MCF 10A (cell line): Measurements from ENCODE around the gene FAM124B. TPM values are rescaled to one million over a fixed set of nuclear protein-coding genes. Genes with fewer than 3 reads are reported as not detected.

Source experiments
- BruUV-seq: library from RNA; stranded (reverse); fragments of 400-500 nt; replicated peaks from 2 replicates; lab custom pipeline; 2021; lab: Mats Ljungman, UMichigan
- CTCF ChIA-PET: fragments of 300-600 bp; sonication (Branson Sonifier 250); formaldehyde crosslinking; extraction: SDS; loops from one replicate; lab custom pipeline; 2021; ENCODE audit warnings: antibody characterized with exemption, inconsistent platforms; lab: Yijun Ruan, JAX
- POLR2A ChIA-PET: fragments of 300-600, 350-650 bp; sonication (Branson Sonifier 250); formaldehyde crosslinking; extraction: SDS; loops from one replicate; lab custom pipeline; 2020; ENCODE audit warnings: antibody characterized with exemption, inconsistent platforms; lab: Yijun Ruan, JAX
- DNase-seq: peaks from one replicate; pipeline ENCODE4 v3.0.0-alpha.2; 2018; ENCODE audit not compliant: unreplicated experiment
- H3K27ac Mint-ChIP-seq: one replicate; pipeline ENCODE4 v1.8.0; 2022; ENCODE audit warnings: mild to moderate bottlenecking, low read depth, mixed read lengths; ENCODE audit not compliant: unreplicated experiment
- H3K27me3 Mint-ChIP-seq: one replicate; pipeline ENCODE4 v1.8.0; 2022; ENCODE audit warnings: mixed read lengths; ENCODE audit not compliant: insufficient read depth, unreplicated experiment
- H3K36me3 Mint-ChIP-seq: one replicate; pipeline ENCODE4 v1.8.0; 2022; ENCODE audit warnings: mild to moderate bottlenecking, moderate library complexity, mixed read lengths; ENCODE audit not compliant: insufficient read depth, unreplicated experiment
- H3K4me1 Mint-ChIP-seq: one replicate; pipeline ENCODE4 v1.8.0; 2022; ENCODE audit warnings: mixed read lengths; ENCODE audit not compliant: insufficient read depth, unreplicated experiment
- H3K4me3 Mint-ChIP-seq: one replicate; pipeline ENCODE4 v1.8.0; 2022; ENCODE audit warnings: mild to moderate bottlenecking, moderate library complexity, mixed read lengths; ENCODE audit not compliant: unreplicated experiment
- H3K9me3 Mint-ChIP-seq: one replicate; pipeline ENCODE4 v1.8.0; 2022; ENCODE audit warnings: mixed read lengths; ENCODE audit not compliant: unreplicated experiment
- intact Hi-C: fragments of 100-400 bp; cut with micrococcal nuclease; formaldehyde crosslinking; loops from 2 replicates; pipeline ENCODE4 v1.14.1; 2022
- total RNA-seq: library from RNA; stranded (reverse); gene quantifications from 2 replicates; pipeline ENCODE4 v1.2.3, GENCODE V29; 2022
- TF ChIP-seq, protein P1 (sequence below): fragments of 200-600 bp; IDR thresholded peaks from one replicate; pipeline ENCODE4 v1.8.0; 2022; ENCODE audit warnings: antibody characterized with exemption, mild to moderate bottlenecking; ENCODE audit not compliant: unreplicated experiment

FAM124B gene
- total RNA-seq, 1 experiment from 2014 or later = not detected

DNA sequence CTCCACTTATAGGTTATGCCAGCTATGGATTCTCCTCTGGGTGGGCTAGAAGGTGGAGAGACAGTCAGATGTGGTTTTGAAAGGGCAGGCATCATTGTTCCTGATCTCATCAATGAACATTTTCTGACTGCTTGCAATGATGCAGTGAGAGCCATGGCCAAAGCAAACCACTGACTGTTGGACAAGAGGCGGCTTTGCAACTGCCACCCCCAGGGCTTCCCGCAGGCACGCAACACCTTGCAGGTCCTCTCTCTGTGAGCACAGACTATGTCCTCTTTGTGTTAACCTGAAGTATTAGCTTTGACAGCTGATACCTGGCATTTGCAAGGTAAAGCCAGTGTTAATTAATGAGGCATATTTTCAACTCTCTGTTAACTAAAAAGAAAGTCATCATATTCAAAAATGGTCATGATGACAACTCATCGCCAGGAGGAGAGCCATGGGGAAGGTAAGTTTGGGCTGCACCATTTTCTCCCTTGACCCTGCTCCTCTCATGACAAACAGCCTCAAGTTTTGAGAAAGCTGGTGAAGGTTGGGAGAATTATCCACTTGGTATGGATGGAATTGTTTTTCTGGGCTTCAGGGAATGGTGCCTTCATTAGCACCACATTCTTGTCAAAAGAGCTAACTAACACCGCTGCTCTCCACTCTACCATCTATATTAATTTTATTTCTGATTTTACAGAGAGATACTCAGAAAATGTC is 14.9 kb upstream of the FAM124B start:
- POLR2A ChIA-PET = no interaction called here
- no peaks in the 10 kb centered on the region for H3K27me3 Mint-ChIP-seq
- no peak for DNase-seq
- BruUV-seq = no TSS peak
- H3K9me3 Mint-ChIP-seq = peaks cover 7% of the 10 kb centered on the region
- no peaks in the 10 kb centered on the region for H3K36me3 Mint-ChIP-seq
- H3K4me1 Mint-ChIP-seq = no peaks in the 10 kb centered on the region
- CTCF ChIA-PET = interaction anchor here (0.9 kb wide), 2 partner anchors 8 to 32 kb away, joined by 3 to 5 read pairs; no protein-coding TSS in a partner anchor
- intact Hi-C loops = no loop called here
- H3K27ac Mint-ChIP-seq = no peak overlapping the region
- TF ChIP-seq, protein P1, sequence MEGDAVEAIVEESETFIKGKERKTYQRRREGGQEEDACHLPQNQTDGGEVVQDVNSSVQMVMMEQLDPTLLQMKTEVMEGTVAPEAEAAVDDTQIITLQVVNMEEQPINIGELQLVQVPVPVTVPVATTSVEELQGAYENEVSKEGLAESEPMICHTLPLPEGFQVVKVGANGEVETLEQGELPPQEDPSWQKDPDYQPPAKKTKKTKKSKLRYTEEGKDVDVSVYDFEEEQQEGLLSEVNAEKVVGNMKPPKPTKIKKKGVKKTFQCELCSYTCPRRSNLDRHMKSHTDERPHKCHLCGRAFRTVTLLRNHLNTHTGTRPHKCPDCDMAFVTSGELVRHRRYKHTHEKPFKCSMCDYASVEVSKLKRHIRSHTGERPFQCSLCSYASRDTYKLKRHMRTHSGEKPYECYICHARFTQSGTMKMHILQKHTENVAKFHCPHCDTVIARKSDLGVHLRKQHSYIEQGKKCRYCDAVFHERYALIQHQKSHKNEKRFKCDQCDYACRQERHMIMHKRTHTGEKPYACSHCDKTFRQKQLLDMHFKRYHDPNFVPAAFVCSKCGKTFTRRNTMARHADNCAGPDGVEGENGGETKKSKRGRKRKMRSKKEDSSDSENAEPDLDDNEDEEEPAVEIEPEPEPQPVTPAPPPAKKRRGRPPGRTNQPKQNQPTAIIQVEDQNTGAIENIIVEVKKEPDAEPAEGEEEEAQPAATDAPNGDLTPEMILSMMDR = no peak
- no peak overlapping the region for H3K4me3 Mint-ChIP-seq

DNA sequence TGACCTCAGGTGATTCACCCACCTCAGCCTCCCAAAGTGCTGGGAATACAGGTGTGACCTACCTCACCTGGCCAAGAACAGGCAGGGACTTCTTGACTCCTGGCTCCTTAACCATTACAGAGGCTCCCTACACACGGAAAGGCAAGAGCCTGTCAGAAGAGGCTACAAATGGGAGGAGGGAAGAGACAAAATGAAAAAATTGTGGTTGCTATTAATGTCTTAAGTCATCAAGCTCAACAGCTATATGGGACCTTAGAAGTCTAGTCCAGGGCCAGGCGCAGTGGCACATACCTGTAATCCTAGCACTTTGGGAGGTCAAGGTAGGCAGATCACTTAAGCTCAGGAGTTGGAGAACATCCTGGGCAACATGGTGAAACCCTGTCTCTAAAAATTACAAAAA is 11.5 kb upstream of the FAM124B start:
- CTCF ChIA-PET = interaction anchor here (0.6 to 1.7 kb wide), 2 partner anchors 36 to 44 kb away, joined by 3 to 5 read pairs; no protein-coding TSS in a partner anchor
- Mint-ChIP-seq H3K4me1 (no peaks in the 10 kb centered on the region), H3K9me3 (no peaks in the 10 kb centered on the region), H3K27me3 (no peaks in the 10 kb centered on the region), H3K4me3 (no peak overlapping the region), H3K27ac (no peak overlapping the region), H3K36me3 (no peaks in the 10 kb centered on the region)
- no peak for DNase-seq
- POLR2A ChIA-PET = interaction anchor here (1.2 kb wide), 1 partner anchor 9 kb away, joined by 3 read pairs; no protein-coding TSS in a partner anchor
- intact Hi-C loops = no loop called here
- BruUV-seq = no TSS peak
- TF ChIP-seq, protein P1 = no peak

DNA sequence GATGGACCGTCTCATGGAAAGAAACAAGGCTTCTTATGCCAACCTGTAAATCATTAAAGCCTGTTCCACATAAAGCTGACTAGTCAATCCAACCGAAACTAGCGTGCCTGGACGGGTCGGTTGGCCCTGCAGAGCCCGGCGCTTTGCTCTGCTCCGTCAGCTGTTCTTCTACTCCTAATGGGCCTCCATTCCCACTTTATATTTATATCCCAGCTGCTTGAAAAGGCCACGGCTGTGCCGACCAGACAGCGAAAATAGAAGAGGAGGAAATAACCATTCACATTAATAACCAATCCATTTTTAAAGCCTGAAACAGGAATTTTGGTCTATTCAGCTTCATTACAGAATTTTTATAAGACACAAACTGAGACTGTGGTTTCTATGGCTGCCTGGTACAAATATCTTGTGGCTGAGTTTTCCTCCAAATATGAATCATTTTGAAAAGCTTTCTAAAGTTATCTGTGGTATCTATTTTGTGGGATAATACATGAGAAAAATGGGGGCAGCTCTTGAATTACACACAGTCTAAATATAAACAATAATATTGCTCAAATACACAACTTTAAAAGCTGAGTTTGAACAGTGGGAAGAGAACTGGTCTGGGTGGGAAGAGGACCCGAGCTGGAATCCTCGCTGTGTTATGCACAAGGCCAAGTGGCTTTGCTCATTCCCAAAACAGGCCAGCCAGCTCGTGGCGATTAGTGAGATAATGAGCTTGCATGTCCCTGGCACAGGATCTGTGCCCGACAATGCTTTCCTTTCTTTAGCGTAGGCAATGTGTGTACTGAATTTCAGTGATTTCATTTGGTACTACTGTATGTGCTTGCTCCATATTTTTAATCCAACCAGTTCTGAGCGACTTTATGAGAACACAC is 10.5 kb upstream of the FAM124B start:
- H3K4me1 Mint-ChIP-seq = no peaks in the 10 kb centered on the region
- DNase-seq = no peak

More for the DNA sequence above, 10.5 kb upstream of the FAM124B start:
- no peaks in the 10 kb centered on the region for H3K9me3 Mint-ChIP-seq
- no peak overlapping the region for H3K27ac Mint-ChIP-seq
- TF ChIP-seq, protein P1 = no peak
- CTCF ChIA-PET = interaction anchor here (0.7 to 1.7 kb wide), 4 partner anchors 24 to 43 kb away, joined by 3 to 5 read pairs (median 3); no protein-coding TSS in a partner anchor
- intact Hi-C loops = no loop called here
- BruUV-seq = no TSS peak
- no peaks in the 10 kb centered on the region for H3K27me3 Mint-ChIP-seq
- POLR2A ChIA-PET = no interaction called here
- H3K36me3 Mint-ChIP-seq = no peaks in the 10 kb centered on the region
- H3K4me3 Mint-ChIP-seq = no peak overlapping the region
